HAP-1 (cell line): ENCODE measurements around the gene FERMT1.

Experiments used
- DNase-seq, 2 experiments: peaks; one replicate each; pipeline ENCODE4 v3.0.0-alpha.2; 2016 to 2020; ENCODE audit warnings: low spot score in 2 of 2
- H3K27me3 ChIP-seq: fragments of 250-450 bp; sonication (Bioruptor Pico); 2 replicates; pipeline ENCODE4 v1.5.1; 2020; ENCODE audit warnings: low read depth, mild to moderate bottlenecking, moderate library complexity
- H3K36me3 ChIP-seq: fragments of 250-450 bp; sonication (Bioruptor Pico); replicated peaks from 2 replicates; pipeline ENCODE4 v1.5.1; 2020; ENCODE audit warnings: mild to moderate bottlenecking
- H3K4me1 ChIP-seq: fragments of 250-450 bp; sonication (Bioruptor Pico); 2 replicates; pipeline ENCODE4 v1.5.1; 2020; ENCODE audit warnings: mild to moderate bottlenecking
- H3K4me3 ChIP-seq: fragments of 250-450 bp; sonication (Bioruptor Pico); 2 replicates; pipeline ENCODE4 v1.5.1; 2020; ENCODE audit warnings: mild to moderate bottlenecking, moderate library complexity
- H3K9me3 ChIP-seq: fragments of 250-450 bp; sonication (Bioruptor Pico); 2 replicates; pipeline ENCODE4 v1.5.1; 2020; ENCODE audit warnings: mild to moderate bottlenecking, moderate library complexity
- in situ Hi-C: fragments of 300-500 bp; cut with MboI; formaldehyde crosslinking; loops from 3 replicates; pipeline ENCODE4 v1.14.3; 2020; ENCODE audit warnings: low sequenced_read_pairs, inconsistent platforms, mixed read lengths

Gene FERMT1

DNA sequence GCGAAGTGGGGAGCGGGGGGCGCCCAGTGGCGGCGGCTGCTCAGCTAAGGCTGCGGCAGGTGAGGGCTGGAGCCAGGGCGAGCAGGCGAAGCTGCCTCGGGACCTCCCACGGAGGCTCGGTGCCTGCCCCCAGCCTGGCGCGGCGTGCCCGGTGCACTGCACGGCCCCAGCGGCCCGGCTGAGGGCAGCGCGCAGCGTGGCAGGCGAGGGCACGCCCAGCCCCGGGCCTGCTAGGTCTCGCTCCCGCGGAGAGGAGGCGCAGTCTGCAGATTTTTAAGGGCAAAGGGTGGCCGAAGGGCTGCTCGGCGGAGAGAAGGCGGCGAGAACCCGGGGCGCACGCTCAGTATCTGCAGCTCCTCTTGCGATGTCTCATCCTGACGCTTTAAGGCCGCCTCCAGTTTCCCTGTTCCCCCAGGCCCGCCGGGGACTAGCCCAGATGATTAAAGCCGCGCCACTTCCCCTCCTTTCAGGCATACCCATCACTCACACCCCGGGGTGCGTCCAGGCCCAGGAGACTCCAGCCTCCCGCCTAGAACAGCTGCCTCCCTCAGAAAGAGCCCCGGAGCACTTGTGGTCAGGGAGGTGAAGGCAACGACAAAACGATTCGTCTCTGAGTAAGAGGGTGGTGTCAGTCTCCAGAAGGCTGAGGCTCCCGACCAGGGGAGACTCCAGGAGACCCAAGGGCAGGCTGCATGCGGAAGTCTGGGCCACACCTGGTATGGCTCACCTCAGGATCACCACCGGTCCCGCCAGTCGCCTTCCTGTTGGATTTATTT is at the start of gene FERMT1:
Gene FERMT1, minus strand, starts transcription at position 158 of the 776 bp plus-strand sequence. CDS start 3,476 bp downstream, outside the sequence.
- in situ Hi-C loops, result no loop called here
- Histone ChIP-seq H3K27me3 (no peaks in the 10 kb centered on the region), H3K4me3 (peak within 1 kb of the TSS; percentile 42)

DNA sequence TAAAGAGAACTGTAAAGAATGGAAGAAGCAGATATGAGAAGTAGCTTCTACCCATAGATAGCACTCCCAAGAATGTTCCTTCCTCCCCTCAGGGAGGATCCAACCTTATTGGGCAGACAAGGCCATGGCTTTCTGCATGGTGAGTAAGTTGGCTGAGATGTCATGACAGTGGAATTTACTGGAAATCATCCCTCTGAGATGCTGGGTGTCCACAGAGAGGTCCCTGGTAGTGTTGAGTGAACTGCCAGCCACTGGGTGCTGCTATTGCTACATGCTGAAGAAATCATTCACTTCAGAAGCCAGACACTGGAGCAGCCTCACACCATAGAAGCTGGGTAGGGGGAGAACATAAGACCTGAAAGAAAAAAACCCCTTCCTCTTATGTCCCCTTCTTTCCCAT is 46.4 kb upstream of the FERMT1 start:
- in situ Hi-C loops, result no loop called here
- Histone ChIP-seq H3K4me3 (no peak overlapping the region), H3K9me3 (no peaks in the 10 kb centered on the region), H3K4me1 (no peaks in the 10 kb centered on the region), H3K36me3 (no peaks in the 10 kb centered on the region), H3K27me3 (no peaks in the 10 kb centered on the region; the same call in 1 of the 2 replicates)
- DNase-seq, result no peak

More for the DNA sequence above, at the start of gene FERMT1:
- Histone ChIP-seq H3K4me1 (peaks cover 37% of the 10 kb centered on the region), H3K36me3 (peaks cover 12% of the 10 kb centered on the region), H3K9me3 (no peaks in the 10 kb centered on the region)
- DNase-seq, result peak; percentile 62 to 83

DNA sequence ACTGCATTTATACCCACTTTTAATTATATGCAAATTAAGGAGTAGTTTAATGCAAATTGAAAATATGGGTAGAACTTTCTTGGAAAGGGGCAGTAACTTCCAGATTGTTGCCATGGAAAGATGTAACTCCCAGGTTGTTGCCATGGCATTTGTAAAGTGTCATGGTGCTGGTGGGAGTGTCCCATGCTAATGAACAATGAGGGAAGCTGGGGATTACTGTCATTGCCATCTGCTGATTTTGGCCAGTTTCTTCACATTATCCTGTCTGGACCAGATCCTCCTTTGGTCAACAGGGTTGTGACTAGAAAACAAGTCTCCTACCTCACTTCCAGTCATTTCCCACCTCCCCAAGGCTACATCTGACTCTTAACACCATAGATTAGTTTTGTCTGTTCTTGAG is 45.4 kb upstream of the FERMT1 start:
- Histone ChIP-seq H3K4me3 (no peak overlapping the region), H3K36me3 (no peaks in the 10 kb centered on the region), H3K4me1 (no peaks in the 10 kb centered on the region), H3K27me3 (peaks cover 3% of the 10 kb centered on the region; the same call in 1 of the 2 replicates), H3K9me3 (no peaks in the 10 kb centered on the region)
- in situ Hi-C loops, result no loop called here
- DNase-seq, result no peak

DNA sequence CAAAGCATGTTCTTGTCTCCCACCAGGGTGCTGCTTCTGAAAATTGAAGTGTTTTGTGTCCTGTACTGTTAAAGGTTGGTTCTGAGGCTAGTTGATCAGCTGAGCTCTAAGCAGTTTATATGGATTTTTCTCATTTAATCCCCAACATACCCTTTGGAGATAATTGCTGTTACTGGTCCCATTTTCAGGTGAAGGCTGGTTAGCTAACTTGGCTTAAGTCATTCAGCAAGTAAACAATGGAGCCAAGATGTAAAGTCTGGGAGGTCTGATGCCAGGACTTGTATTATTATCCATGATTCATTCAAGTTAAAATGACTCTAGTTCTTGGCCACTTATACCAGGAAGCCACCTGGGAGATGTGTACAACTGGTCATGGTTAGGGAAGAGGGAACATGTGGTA is 42.5 kb upstream of the FERMT1 start:
- Histone ChIP-seq H3K4me3 (no peak overlapping the region), H3K36me3 (no peaks in the 10 kb centered on the region), H3K4me1 (0 out of 2 replicates have a peak, but pooled peaks cover 2% of the 10 kb centered on the region), H3K27me3 (peaks cover 3% of the 10 kb centered on the region; the same call in 1 of the 2 replicates), H3K9me3 (no peaks in the 10 kb centered on the region)
- in situ Hi-C loops, result no loop called here
- no peak for DNase-seq

DNA sequence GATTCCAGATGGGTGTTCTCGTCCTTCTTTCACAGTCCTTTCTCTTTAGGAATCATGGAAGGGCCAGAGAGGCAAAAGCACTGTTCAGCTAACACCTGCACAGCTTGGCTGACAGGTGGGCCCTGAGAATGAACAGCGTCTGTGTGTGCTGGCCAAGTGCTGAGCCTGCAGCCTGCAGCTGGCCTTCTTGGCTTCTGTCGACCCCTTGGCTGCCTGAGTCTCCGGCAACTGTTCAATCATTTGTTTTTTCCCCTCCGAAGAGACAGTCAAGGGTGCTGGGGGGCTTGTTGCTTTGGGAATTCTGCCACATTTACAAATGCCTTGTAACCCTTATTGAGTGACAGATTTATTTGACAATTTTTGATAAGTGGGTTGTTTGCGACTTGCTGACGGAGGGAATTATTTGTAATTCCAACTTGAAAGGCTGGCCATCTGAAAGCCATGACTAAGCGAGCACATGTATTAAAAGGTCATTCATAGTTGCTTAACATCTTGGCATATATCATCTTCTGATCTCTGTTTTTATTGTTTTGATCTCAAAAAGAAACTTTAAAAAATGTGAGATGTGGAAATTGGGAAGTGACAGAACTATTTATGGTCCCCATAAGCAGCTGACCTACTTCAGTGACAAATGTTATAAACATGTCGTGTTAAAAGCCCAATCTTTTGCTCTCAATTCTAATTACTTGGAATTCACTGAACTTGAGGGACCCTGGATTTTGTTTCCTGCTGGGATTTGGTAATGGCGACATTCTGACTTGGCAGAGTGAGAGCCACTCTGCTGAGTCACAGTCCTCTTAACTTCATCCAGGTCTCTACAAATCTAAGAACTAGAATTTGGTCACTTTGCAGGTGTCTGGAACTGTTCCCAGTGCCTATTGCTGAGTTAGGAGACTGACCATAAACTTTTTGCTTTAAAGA is 41.9 kb upstream of the FERMT1 start:
- DNase-seq, result no peak
- Histone ChIP-seq H3K27me3 (peaks cover 3% of the 10 kb centered on the region; the same call in 1 of the 2 replicates), H3K36me3 (no peaks in the 10 kb centered on the region), H3K4me1 (0 out of 2 replicates have a peak, but pooled peaks cover 2% of the 10 kb centered on the region), H3K4me3 (no peak overlapping the region), H3K9me3 (no peaks in the 10 kb centered on the region)
- in situ Hi-C loops, result no loop called here

GRCh38 chr20:6160736-6161135 is 37.9 kb upstream of the FERMT1 start:
- Histone ChIP-seq H3K36me3 (no peaks in the 10 kb centered on the region), H3K4me1 (0 out of 2 replicates have a peak, but pooled peaks cover 2% of the 10 kb centered on the region), H3K27me3 (peaks cover 3% of the 10 kb centered on the region; the same call in 1 of the 2 replicates), H3K4me3 (no peak overlapping the region), H3K9me3 (no peaks in the 10 kb centered on the region)
- DNase-seq, result no peak
- in situ Hi-C loops, result no loop called here

- DNase-seq, result peak in 1 of 2 experiments; percentile 26
- in situ Hi-C loops, result no loop called here
- H3K36me3 ChIP-seq, result no peaks in the 10 kb centered on the region
- H3K9me3 ChIP-seq, result no peaks in the 10 kb centered on the region
- no peak overlapping the region for H3K4me3 ChIP-seq
- H3K4me1 ChIP-seq, result 0 out of 2 replicates have a peak, but pooled peaks cover 2% of the 10 kb centered on the region
- peaks cover 2% of the 10 kb centered on the region; the same call in 1 of the 2 replicates for H3K27me3 ChIP-seq
Measured at GRCh38 chr20:6157345-6157744, 34.5 kb upstream of the FERMT1 start.

- no peak for DNase-seq
- in situ Hi-C loops, result no loop called here
- no peak overlapping the region for H3K4me3 ChIP-seq
- peaks cover 2% of the 10 kb centered on the region; the same call in 1 of the 2 replicates for H3K27me3 ChIP-seq
- no peaks in the 10 kb centered on the region for H3K4me1 ChIP-seq
- no peaks in the 10 kb centered on the region for H3K36me3 ChIP-seq
- H3K9me3 ChIP-seq, result no peaks in the 10 kb centered on the region
Measured at GRCh38 chr20:6152777-6153176, 29.9 kb upstream of the FERMT1 start.

DNA sequence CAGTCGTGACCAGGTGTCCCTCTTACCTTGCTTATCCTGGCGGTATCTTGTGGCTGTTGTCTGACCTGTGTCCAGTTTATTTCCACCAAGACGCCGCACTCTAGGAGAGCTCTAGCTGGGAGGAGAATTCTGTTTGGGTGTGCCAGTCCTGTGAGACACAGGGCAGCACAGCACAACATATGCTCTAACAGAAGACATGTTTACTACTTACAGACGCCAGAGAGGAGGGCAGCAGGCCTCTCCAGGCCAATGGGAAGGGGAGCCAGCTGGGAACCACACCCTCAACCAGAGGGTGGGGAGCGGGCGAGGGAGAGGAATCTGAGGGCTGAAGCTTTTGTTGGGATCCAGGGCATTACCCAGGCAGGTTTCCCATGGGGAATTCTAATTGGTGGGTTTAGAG is 25.2 kb upstream of the FERMT1 start:
- Histone ChIP-seq H3K4me1 (no peaks in the 10 kb centered on the region), H3K27me3 (no peaks in the 10 kb centered on the region; the same call in 1 of the 2 replicates), H3K4me3 (no peak overlapping the region), H3K9me3 (no peaks in the 10 kb centered on the region), H3K36me3 (no peaks in the 10 kb centered on the region)
- in situ Hi-C loops, result loop anchor here (25.0 kb wide), 1 partner anchor 1139 kb away; no protein-coding TSS in a partner anchor
- DNase-seq, result no peak

DNA sequence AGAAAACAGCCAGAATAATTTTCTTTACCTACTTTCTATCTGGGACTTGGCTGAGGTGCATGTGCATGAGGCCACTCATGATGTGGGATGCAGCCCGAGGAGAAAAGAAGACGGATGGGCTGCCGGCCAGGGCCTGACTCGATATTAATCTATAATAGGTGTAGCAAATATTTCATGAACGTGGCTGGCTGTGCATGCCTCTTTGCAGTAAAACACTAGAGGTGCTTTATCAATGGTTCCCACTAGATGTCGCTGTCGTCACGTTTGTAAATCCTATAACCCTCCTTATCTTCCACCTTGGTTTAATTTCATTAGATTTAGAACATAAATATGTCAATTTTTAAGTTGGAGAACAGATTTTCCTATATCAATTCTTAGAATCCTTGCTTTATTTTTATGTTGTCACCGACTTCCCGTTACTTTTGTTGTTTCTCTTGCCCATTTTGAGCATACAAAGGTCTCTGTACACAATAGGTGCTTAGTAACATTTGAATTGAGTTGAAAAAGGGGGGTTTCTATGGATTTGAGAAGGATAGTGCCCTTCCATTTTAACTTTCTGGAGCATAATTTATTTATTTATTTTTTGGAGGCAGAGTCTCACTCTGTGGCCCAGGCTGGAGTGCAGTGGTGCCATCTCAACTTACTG is 19.6 kb upstream of the FERMT1 start:
- Histone ChIP-seq H3K4me1 (no peaks in the 10 kb centered on the region), H3K4me3 (no peak overlapping the region), H3K9me3 (no peaks in the 10 kb centered on the region), H3K27me3 (peaks cover 1% of the 10 kb centered on the region; the same call in 1 of the 2 replicates), H3K36me3 (no peaks in the 10 kb centered on the region)
- peak; percentile 53 to 74 for DNase-seq
- in situ Hi-C loops, result loop anchor here (25.0 kb wide), 1 partner anchor 1145 kb away; no protein-coding TSS in a partner anchor

- Histone ChIP-seq H3K4me3 (no peak overlapping the region), H3K36me3 (no peaks in the 10 kb centered on the region), H3K27me3 (peaks cover 14% of the 10 kb centered on the region), H3K9me3 (no peaks in the 10 kb centered on the region), H3K4me1 (no peaks in the 10 kb centered on the region)
- in situ Hi-C loops, result loop anchor here (25.0 kb wide), 1 partner anchor 1146 kb away; no protein-coding TSS in a partner anchor
- peak in 1 of 2 experiments; percentile 60 for DNase-seq
Measured at GRCh38 chr20:6140947-6141346, 18.1 kb upstream of the FERMT1 start.

- in situ Hi-C loops, result loop anchor here (25.0 kb wide), 1 partner anchor 1152 kb away; no protein-coding TSS in a partner anchor
- H3K4me3 ChIP-seq, result no peak overlapping the region
- H3K27me3 ChIP-seq, result peaks cover 18% of the 10 kb centered on the region
- H3K36me3 ChIP-seq, result no peaks in the 10 kb centered on the region
- no peaks in the 10 kb centered on the region for H3K9me3 ChIP-seq
- no peaks in the 10 kb centered on the region for H3K4me1 ChIP-seq
- no peak for DNase-seq
Measured at GRCh38 chr20:6135347-6135746, 12.5 kb upstream of the FERMT1 start.

DNA sequence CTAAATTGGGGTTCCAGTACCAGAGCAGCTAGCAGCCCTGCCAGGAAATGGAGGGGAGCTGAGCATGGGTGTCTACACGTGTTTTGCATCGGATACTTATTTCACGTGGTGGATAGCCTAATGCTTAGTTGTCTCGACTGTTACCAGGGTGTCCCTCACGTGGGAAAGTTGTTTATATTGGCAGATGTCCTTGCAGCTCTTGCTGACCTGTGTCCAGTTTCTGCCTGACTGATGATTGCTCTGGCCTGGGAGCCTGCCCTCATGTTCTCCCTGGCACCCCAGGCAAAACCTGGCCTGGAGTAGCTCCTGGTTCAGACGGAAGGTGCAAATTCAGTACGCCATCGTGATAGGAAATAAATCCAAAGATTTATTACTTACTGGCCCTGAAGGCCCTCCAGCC is 11.8 kb upstream of the FERMT1 start:
- Histone ChIP-seq H3K4me3 (no peak overlapping the region), H3K9me3 (no peaks in the 10 kb centered on the region), H3K4me1 (no peaks in the 10 kb centered on the region), H3K27me3 (peaks cover 19% of the 10 kb centered on the region), H3K36me3 (no peaks in the 10 kb centered on the region)
- no peak for DNase-seq
- in situ Hi-C loops, result loop anchor here (25.0 kb wide), 1 partner anchor 1153 kb away; no protein-coding TSS in a partner anchor
